Measurements from ENCODE around the gene MYOZ3. TPM values are rescaled to one million over a fixed set of nuclear protein-coding genes. Genes with fewer than 3 reads are reported as not detected.

MYOZ3 gene
- total and polyA plus RNA-seq, 2 of the 8 experiments (the other 6 are each of a cell fraction or from before 2014, with no cell fraction given), result 9.6 to 19.1 TPM

GRCh38 chr5:150723845-150724244, 62.8 kb downstream of the MYOZ3 start (continued):
- TF ChIP-seq CHD7 (IDR thresholded peaks at IDR 0.05; ENCODE audit: insufficient replicate concordance, low read length), result no peak
- TF ChIP-seq ASH2L (IDR thresholded peaks at IDR 0.05; ENCODE audit: low read length), result no peak
- no peak for TF ChIP-seq EP300 (IDR thresholded peaks at IDR 0.05; ENCODE audit: borderline replicate concordance in 1 of 2, low read depth in 2 of 2, low read length in 2 of 2)
- no peak for TF ChIP-seq CBX5 (IDR thresholded peaks at IDR 0.05; ENCODE audit: low read depth, low read length)
- TF ChIP-seq EZH2 (IDR thresholded peaks at IDR 0.05; ENCODE audit: low read depth, low read length, severe bottlenecking), result no peak
- TF ChIP-seq YY1 (IDR thresholded peaks at IDR 0.05; ENCODE audit: low read depth, low read length), result no peak
- TF ChIP-seq GTF2F1 (IDR thresholded peaks at IDR 0.05; ENCODE audit: borderline replicate concordance, low read depth, low read length), result no peak
- TF ChIP-seq GABPA (IDR thresholded peaks at IDR 0.05; ENCODE audit: borderline replicate concordance, insufficient read depth, low read length), result no peak
- no peak for TF ChIP-seq POLR2A (IDR thresholded peaks at IDR 0.05; ENCODE audit: control extremely low read depth in 1 of 2, low read depth in 2 of 2, low read length in 2 of 2)
